Stromal cell of bone marrow (primary cell): Measurements from ENCODE around the gene FLYWCH1.

Source experiments
- DNase-seq: peaks from one replicate; pipeline ENCODE4 v3.0.0-alpha.2; 2012; ENCODE audit warnings: low read depth

The FLYWCH1 gene

GRCh38 chr16:2911638-2912329, at the start of gene FLYWCH1:
TSS of gene FLYWCH1 (plus strand) at chr16:2911931. CDS start at chr16:2929686, 17,755 bp downstream.
- peak; percentile 94 for DNase-seq

- no peak for DNase-seq
These were observed 46.1 kb upstream of the FLYWCH1 start for GRCh38 chr16:2865651-2866050.

GRCh38 chr16:2866431-2866830, 45.3 kb upstream of the FLYWCH1 start:
- no peak for DNase-seq

GRCh38 chr16:2867661-2867986, 44.1 kb upstream of the FLYWCH1 start:
- no peak for DNase-seq

GRCh38 chr16:2867987-2868789, 43.5 kb upstream of the FLYWCH1 start:
- peak; percentile 90 for DNase-seq

GRCh38 chr16:2871926-2872325, 39.8 kb upstream of the FLYWCH1 start:
- no peak for DNase-seq

- DNase-seq: no peak
These were observed 37.5 kb upstream of the FLYWCH1 start for GRCh38 chr16:2874032-2874911.

GRCh38 chr16:2874912-2875362, 36.8 kb upstream of the FLYWCH1 start:
- peak; percentile 50 for DNase-seq

- DNase-seq: no peak
These were observed 31.8 kb upstream of the FLYWCH1 start for GRCh38 chr16:2879854-2880508.

GRCh38 chr16:2881783-2882649, 29.7 kb upstream of the FLYWCH1 start:
- DNase-seq: no peak

- DNase-seq: peak; percentile 99
These were observed 28.9 kb upstream of the FLYWCH1 start, which contains the start of gene FLYWCH2 for GRCh38 chr16:2882650-2883457. TSS of gene FLYWCH2 (plus strand) at chr16:2883215. CDS start at chr16:2896450, 13,235 bp downstream.

- DNase-seq: no peak
These were observed 28.2 kb upstream of the FLYWCH1 start for GRCh38 chr16:2883458-2883908.

GRCh38 chr16:2884041-2884451, 27.7 kb upstream of the FLYWCH1 start:
- DNase-seq: no peak

- DNase-seq: no peak
These were observed 17.5 kb upstream of the FLYWCH1 start for GRCh38 chr16:2894231-2894630.

- no peak for DNase-seq
These were observed 15.9 kb upstream of the FLYWCH1 start for GRCh38 chr16:2895813-2896212.

GRCh38 chr16:2896480-2897010, 15.2 kb upstream of the FLYWCH1 start:
- no peak for DNase-seq

- DNase-seq: no peak
These were observed 14.6 kb upstream of the FLYWCH1 start for GRCh38 chr16:2897110-2897509.

GRCh38 chr16:2898831-2899563, 12.7 kb upstream of the FLYWCH1 start:
- no peak for DNase-seq

- no peak for DNase-seq
These were observed 12.1 kb upstream of the FLYWCH1 start for GRCh38 chr16:2899564-2900072.
